ENCODE results near the gene ERP29.

GRCh38 chr12:112061137-112061536 lies 47.9 kb downstream of the ERP29 start:
- TF ChIP-seq, protein P1, sequence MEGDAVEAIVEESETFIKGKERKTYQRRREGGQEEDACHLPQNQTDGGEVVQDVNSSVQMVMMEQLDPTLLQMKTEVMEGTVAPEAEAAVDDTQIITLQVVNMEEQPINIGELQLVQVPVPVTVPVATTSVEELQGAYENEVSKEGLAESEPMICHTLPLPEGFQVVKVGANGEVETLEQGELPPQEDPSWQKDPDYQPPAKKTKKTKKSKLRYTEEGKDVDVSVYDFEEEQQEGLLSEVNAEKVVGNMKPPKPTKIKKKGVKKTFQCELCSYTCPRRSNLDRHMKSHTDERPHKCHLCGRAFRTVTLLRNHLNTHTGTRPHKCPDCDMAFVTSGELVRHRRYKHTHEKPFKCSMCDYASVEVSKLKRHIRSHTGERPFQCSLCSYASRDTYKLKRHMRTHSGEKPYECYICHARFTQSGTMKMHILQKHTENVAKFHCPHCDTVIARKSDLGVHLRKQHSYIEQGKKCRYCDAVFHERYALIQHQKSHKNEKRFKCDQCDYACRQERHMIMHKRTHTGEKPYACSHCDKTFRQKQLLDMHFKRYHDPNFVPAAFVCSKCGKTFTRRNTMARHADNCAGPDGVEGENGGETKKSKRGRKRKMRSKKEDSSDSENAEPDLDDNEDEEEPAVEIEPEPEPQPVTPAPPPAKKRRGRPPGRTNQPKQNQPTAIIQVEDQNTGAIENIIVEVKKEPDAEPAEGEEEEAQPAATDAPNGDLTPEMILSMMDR (conservative IDR thresholded peaks at IDR 0.05; ENCODE audit: low read length) = no peak
- TF ChIP-seq EZH2phosphoT487 (IDR thresholded peaks at IDR 0.05; ENCODE audit: borderline replicate concordance) = no peak
